ENCODE data around the gene NOL3. TPM values are rescaled to one million over a fixed set of nuclear protein-coding genes. Genes with fewer than 3 reads are reported as not detected.

NOL3 gene
- total and polyA plus RNA-seq, 2 of the 4 experiments (the other 2 are of a cell fraction): 6.1 to 17.2 TPM

GRCh38 chr16:67149276-67150046 is 20.9 kb upstream of the NOL3 start:
- H3K4me1 ChIP-seq (ENCODE audit: control insufficient read depth, insufficient read depth, low read length): peaks cover 5% of the 10 kb centered on the region; the same call in 1 of the 2 replicates
- peak overlapping the region; percentile 30; the same call in 1 of the 2 replicates for H3K4ac ChIP-seq (ENCODE audit: low read depth, low read length)
- H3K27ac ChIP-seq (ENCODE audit: insufficient read depth, low read length): no peak overlapping the region
- H3K79me1 ChIP-seq (ENCODE audit: low read depth in 1 of 2, low read length in 2 of 2): peaks cover 0 to 30% of the 10 kb centered on the region in 2 experiments; a peak in 2 of 4 replicates
- ChIA-PET POLR2A (ENCODE audit: unreplicated experiment) (no interaction called here), CTCF (no interaction called here)
- intact Hi-C loops (cut with micrococcal nuclease): loop anchor here (2.0 to 10.0 kb wide), 2 partner anchors 131 to 255 kb away; no protein-coding TSS in a partner anchor
- no peak overlapping the region for H2BK20ac ChIP-seq (ENCODE audit: low read depth, low read length)
- TF ChIP-seq USF2 (IDR thresholded peaks at IDR 0.05; ENCODE audit: low read depth, low read length) (no peak), BHLHE40 (IDR thresholded peaks at IDR 0.05; ENCODE audit: low read depth, low read length) (no peak), MAFK (IDR thresholded peaks at IDR 0.05; ENCODE audit: low read depth, low read length) (no peak), ELK1 (IDR thresholded peaks at IDR 0.05; ENCODE audit: borderline replicate concordance, low read depth, low read length) (no peak), RAD21 (IDR thresholded peaks at IDR 0.05; ENCODE audit: low read length) (no peak), FOS (IDR thresholded peaks at IDR 0.05; ENCODE audit: low read depth, low read length) (no peak), CTCF (conservative IDR thresholded peaks at IDR 0.05; ENCODE audit: low read depth, low read length) (no peak), CEBPB (IDR thresholded peaks at IDR 0.05; ENCODE audit: low read depth, low read length) (no peak), RCOR1 (IDR thresholded peaks at IDR 0.05; ENCODE audit: insufficient replicate concordance, low read length) (no peak), CHD1 (IDR thresholded peaks at IDR 0.05; ENCODE audit: low read depth, low read length) (no peak), MAZ (IDR thresholded peaks at IDR 0.05; ENCODE audit: borderline replicate concordance, low read depth, low read length) (no peak), NFE2L2 (IDR thresholded peaks at IDR 0.05; ENCODE audit: low read depth, low read length) (no peak), MXI1 (IDR thresholded peaks at IDR 0.05; ENCODE audit: borderline replicate concordance, low read depth, low read length) (no peak)
- ATAC-seq (ENCODE audit: low read depth) (no peak), DNase-seq (no peak)
- H2AFZ ChIP-seq (replicated peaks; ENCODE audit: low read length, poor library complexity): peak overlapping the region; percentile 99
- no peak overlapping the region for H4K5ac ChIP-seq (ENCODE audit: low read depth, low read length)
- no peak overlapping the region for H3K14ac ChIP-seq (replicated peaks; ENCODE audit: low read depth, low read length)
- H2BK120ac ChIP-seq (ENCODE audit: low read depth, low read length): no peak overlapping the region
- 68% methylated on average over 69 of the region's 77 CpGs; no CpG with 5 or more reads in 1 of the 2 experiments for WGBS, 2 experiments (ENCODE audit: extremely low coverage in 2 of 2, insufficient read length in 1 of 2)
- in situ Hi-C loops (cut with MboI; ENCODE audit: low sequenced_read_pairs): no loop called here
- H3K27me3 ChIP-seq (ENCODE audit: control insufficient read depth, insufficient read depth, low read length): no peaks in the 10 kb centered on the region
- no peak overlapping the region for H3K9ac ChIP-seq (ENCODE audit: low read depth, low read length)
- H2AK9ac ChIP-seq (replicated peaks; ENCODE audit: low read depth, low read length, poor library complexity): peak overlapping the region; percentile 95
- no TSS peak for BruUV-seq (replicated peaks)
- no peak overlapping the region for H3K23ac ChIP-seq (ENCODE audit: low read depth, low read length)
- H2BK5ac ChIP-seq (ENCODE audit: low read depth, low read length, poor library complexity, severe bottlenecking): no peak overlapping the region
- H3K4me3 ChIP-seq (ENCODE audit: insufficient read depth, low read depth, low read length): peak overlapping the region; percentile 76; the same call in 1 of the 2 replicates
- no peaks in the 10 kb centered on the region for H3K9me3 ChIP-seq (ENCODE audit: control insufficient read depth, insufficient read depth, low read length)
- no peak overlapping the region for H4K91ac ChIP-seq (ENCODE audit: insufficient read depth, low read depth, low read length)
- peak overlapping the region; percentile 40; the same call in 1 of the 2 replicates for H2AK5ac ChIP-seq (ENCODE audit: low read depth, low read length)
- peaks cover 45% of the 10 kb centered on the region for H3K36me3 ChIP-seq (ENCODE audit: control insufficient read depth, insufficient read depth, low read length)
- H4K20me1 ChIP-seq (ENCODE audit: insufficient read depth, low read length): peaks cover 11% of the 10 kb centered on the region; the same call in 1 of the 2 replicates
- no peak overlapping the region for H4K8ac ChIP-seq (ENCODE audit: low read depth in 2 of 2, low read length in 2 of 2)
- dilution Hi-C loops (cut with HindIII; ENCODE audit: low sequenced_read_pairs, unreplicated experiment): no loop called here
- H3K9me1 ChIP-seq (ENCODE audit: insufficient read depth, low read length): peaks cover 4% of the 10 kb centered on the region; the same call in 1 of the 2 replicates
- no peak overlapping the region for H2BK15ac ChIP-seq (ENCODE audit: low read depth, low read length)
- no peak overlapping the region for H3K56ac ChIP-seq (ENCODE audit: extremely low read depth, insufficient read depth, low read length)
- H3K18ac ChIP-seq (ENCODE audit: low read depth, low read length): no peak overlapping the region
- no peak overlapping the region for H3K4me2 ChIP-seq (ENCODE audit: low read depth, low read length)
